ENCODE results near the gene ANKRD33. TPM values are rescaled to one million over a fixed set of nuclear protein-coding genes. Genes with fewer than 3 reads are reported as not detected.

The ANKRD33 gene
- total RNA-seq, 4 donors from 2014 or later = not detected

GRCh38 chr12:51922146-51922545 is 34.2 kb downstream of the ANKRD33 start:
- DNase-seq (ENCODE audit: low spot score) (no peak), ATAC-seq (ENCODE audit: low FRiP score) (no peak)
- no peak for TF ChIP-seq CTCF (IDR thresholded peaks at IDR 0.05)

DNA sequence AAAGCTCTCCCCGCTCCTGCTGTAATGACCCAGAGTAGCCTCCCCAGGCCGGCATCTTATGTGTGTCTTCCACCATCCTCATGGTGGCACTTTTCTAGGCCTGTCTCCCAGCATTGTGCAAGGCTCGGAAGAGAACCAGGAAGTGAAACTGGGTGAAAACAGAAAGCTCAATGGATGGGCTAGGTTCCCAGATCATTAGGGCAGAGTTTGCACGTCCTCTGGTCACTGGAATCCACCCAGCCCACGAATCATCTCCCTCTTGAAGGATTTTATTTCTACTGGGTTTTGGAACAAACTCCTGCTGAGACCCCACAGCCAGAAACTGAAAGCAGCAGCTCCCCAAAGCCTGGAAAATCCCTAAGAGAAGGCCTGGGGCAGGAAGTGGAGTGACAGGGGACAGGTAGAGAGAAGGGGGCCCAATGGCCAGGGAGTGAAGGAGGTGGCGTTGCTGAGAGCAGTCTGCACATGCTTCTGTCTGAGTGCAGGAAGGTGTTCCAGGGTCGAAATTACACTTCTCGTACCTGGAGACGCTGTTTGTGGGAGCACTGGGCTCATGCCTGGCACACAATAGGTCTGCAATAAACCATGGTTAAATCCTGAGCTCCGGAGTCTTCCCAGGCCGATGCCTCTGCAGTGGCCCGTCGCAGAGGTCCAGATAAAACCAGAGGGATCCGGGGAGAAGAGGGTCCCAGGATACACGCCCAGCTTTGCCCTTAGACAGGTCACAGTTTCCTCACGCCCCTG is 35.0 kb downstream of the ANKRD33 start:
- TF ChIP-seq CTCF (IDR thresholded peaks at IDR 0.05) = no peak
- ATAC-seq (ENCODE audit: low FRiP score) (peak; percentile 26), DNase-seq (ENCODE audit: low spot score) (no peak)

DNA sequence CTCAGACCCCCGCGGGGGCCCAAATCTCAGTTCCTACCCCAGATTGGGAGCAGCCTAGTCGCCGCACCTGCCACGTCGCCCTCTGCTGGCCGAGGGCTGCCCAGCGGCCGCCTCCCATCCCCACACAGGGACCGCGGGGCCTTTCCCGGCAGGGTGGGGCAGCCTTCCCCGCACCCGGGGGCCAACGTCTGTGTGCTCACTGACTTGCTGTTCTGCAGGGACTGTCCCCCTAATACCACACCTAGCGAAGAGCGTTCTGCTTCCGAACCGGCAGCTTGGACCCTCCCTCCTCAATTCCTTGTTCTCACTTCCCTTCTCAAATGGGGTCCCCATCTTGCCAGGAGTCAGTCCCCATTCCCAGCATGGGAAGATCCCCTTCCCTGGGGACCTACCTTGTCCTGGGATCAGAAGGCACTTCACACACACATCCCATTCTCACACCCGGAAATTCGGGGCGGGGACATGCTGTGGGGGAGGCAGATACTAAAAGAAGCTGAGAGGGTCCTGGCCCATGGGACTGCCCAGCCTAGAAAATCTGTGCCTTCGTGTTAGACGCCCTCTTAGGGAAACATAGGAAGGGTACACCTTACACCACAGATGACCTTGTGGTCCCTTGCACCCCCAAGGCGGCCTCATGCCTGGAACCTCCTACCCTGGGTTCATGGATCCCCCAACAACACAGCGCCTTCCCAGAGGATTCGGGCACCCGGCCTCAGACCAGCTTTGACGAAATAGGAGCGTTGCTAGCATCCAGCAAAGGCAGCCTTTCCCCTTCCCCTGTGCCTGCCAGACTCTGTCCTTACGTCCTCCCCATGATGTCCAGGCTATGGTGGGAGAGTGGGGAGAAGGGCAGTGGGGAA is 35.8 kb downstream of the ANKRD33 start:
- DNase-seq (ENCODE audit: low spot score) (no peak), ATAC-seq (ENCODE audit: low FRiP score) (peak; percentile 64)
- peak in 2 of 3 donors; percentile 13 to 29 for TF ChIP-seq CTCF (IDR thresholded peaks at IDR 0.05)

- DNase-seq (ENCODE audit: low spot score) = no peak
- TF ChIP-seq CTCF (IDR thresholded peaks at IDR 0.05) = no peak
- ATAC-seq (ENCODE audit: low FRiP score) = no peak
Measured at GRCh38 chr12:51924551-51925319, 36.8 kb downstream of the ANKRD33 start.

DNA sequence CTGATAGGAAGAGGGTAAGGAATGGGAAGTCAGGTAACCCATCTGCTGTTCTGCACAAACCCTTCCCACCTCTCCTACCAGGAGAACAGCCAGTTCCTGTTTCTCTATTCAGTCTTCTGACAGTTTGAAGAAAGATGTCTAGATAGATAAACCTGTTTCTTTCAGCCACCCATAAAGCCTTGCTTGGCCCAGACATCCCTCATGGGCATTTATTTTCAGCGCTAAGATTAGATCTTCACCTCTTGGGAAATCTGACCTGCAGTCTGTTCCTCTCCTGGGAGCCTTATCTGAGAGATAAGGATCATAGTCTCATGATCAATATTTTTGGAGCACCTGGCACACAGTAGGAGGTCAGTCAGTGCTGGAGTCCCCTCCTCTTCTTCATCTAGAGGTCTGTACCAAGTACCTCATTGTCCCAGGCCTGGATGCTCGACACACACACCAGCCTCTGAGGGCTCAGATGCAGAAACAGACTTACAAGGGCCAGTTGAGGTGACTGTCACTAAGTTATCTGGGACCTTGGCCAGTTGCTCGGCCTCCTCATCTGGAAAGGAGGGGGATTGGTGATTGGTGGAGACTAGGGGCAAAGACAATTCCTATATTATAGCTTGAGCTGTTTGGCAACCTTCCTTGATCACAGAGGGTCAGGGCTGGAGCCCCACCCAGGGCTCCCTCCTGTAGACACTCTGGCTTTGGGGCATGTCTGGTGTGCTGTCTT is 37.6 kb downstream of the ANKRD33 start:
- DNase-seq (ENCODE audit: low spot score) (no peak), ATAC-seq (ENCODE audit: low FRiP score) (no peak)
- no peak for TF ChIP-seq CTCF (IDR thresholded peaks at IDR 0.05)

- DNase-seq (ENCODE audit: low spot score) = no peak
Measured at GRCh38 chr12:51926064-51926632, 38.2 kb downstream of the ANKRD33 start.

More at GRCh38 chr12:51926064-51926632, 38.2 kb downstream of the ANKRD33 start:
- TF ChIP-seq CTCF (IDR thresholded peaks at IDR 0.05) = no peak
- no peak for ATAC-seq (ENCODE audit: low FRiP score)

Data from omental fat pad (tissue), 4 donors.